NT2/D1 (cell line): Measurements from ENCODE around the gene TOMM5.
A peak's percentile ranks its signal among the peaks of the same experiment; 100 is the strongest.

Experiments used
- DNase-seq: peaks from one replicate; pipeline ENCODE4 v3.0.0-alpha.2; 2011; ENCODE audit warnings: low read depth, low spot score
- H3K27me3 ChIP-seq: 2 replicates; pipeline ENCODE4 v1.6.0; 2011; ENCODE audit warnings: mild to moderate bottlenecking; ENCODE audit not compliant: insufficient read length, insufficient read depth
- H3K36me3 ChIP-seq: 2 replicates; pipeline ENCODE4 v1.6.1; 2011; ENCODE audit warnings: mild to moderate bottlenecking, low read length, mixed read lengths; ENCODE audit not compliant: insufficient read depth, insufficient read length
- H3K4me1 ChIP-seq: 2 replicates; pipeline ENCODE4 v1.5.1; 2011; ENCODE audit not compliant: insufficient read depth, insufficient read length
- H3K4me3 ChIP-seq: 2 replicates; pipeline ENCODE4 v1.5.1; 2011; ENCODE audit warnings: low read depth; ENCODE audit not compliant: insufficient read length
- H3K9ac ChIP-seq: 2 replicates; pipeline ENCODE4 v1.6.0; 2011; ENCODE audit warnings: low read depth; ENCODE audit not compliant: insufficient read length
- H3K9me3 ChIP-seq: 2 replicates; pipeline ENCODE4 v1.5.1; 2011; ENCODE audit warnings: mild to moderate bottlenecking, low read length; ENCODE audit not compliant: insufficient read depth
- SUZ12 ChIP-seq: IDR thresholded peaks from 2 replicates; pipeline ENCODE4 v1.6.1; 2011; ENCODE audit not compliant: insufficient read length, insufficient read depth; ENCODE audit errors: extremely low read depth
- YY1 ChIP-seq: IDR thresholded peaks from 2 replicates; pipeline ENCODE4 v1.6.1; 2011; ENCODE audit not compliant: insufficient read length, insufficient read depth
- ZNF274 ChIP-seq: IDR thresholded peaks from 2 replicates; pipeline ENCODE4 v1.6.1; 2011; ENCODE audit warnings: mild to moderate bottlenecking, low read depth, low read length

TOMM5 gene

GRCh38 chr9:37621273-37622121 lies 29.1 kb upstream of the TOMM5 start:
- no peaks in the 10 kb centered on the region for H3K36me3 ChIP-seq
- H3K9ac ChIP-seq, result no peak overlapping the region
- no peak overlapping the region for H3K4me3 ChIP-seq
- H3K4me1 ChIP-seq, result no peaks in the 10 kb centered on the region
- no peak for DNase-seq
- no peaks in the 10 kb centered on the region for H3K27me3 ChIP-seq
- TF ChIP-seq YY1 (no peak), SUZ12 (no peak), ZNF274 (no peak)
- H3K9me3 ChIP-seq, result no peaks in the 10 kb centered on the region

GRCh38 chr9:37620396-37620795 lies 28.0 kb upstream of the TOMM5 start:
- Histone ChIP-seq H3K4me3 (no peak overlapping the region), H3K27me3 (no peaks in the 10 kb centered on the region), H3K9me3 (no peaks in the 10 kb centered on the region), H3K9ac (no peak overlapping the region), H3K36me3 (no peaks in the 10 kb centered on the region), H3K4me1 (no peaks in the 10 kb centered on the region)
- no peak for DNase-seq
- TF ChIP-seq YY1 (no peak), ZNF274 (no peak), SUZ12 (no peak)

- no peak overlapping the region for H3K9ac ChIP-seq
- no peak for DNase-seq
- no peak overlapping the region for H3K4me3 ChIP-seq
- TF ChIP-seq YY1, result no peak
- no peak for TF ChIP-seq SUZ12
- no peak for TF ChIP-seq ZNF274
- no peaks in the 10 kb centered on the region for H3K4me1 ChIP-seq
- H3K36me3 ChIP-seq, result no peaks in the 10 kb centered on the region
- H3K27me3 ChIP-seq, result no peaks in the 10 kb centered on the region
- no peaks in the 10 kb centered on the region for H3K9me3 ChIP-seq
Measured at GRCh38 chr9:37619806-37620205, 27.4 kb upstream of the TOMM5 start.

GRCh38 chr9:37618817-37619216 lies 26.4 kb upstream of the TOMM5 start:
- DNase-seq, result no peak
- TF ChIP-seq SUZ12 (no peak), YY1 (no peak), ZNF274 (no peak)
- no peak overlapping the region for H3K4me3 ChIP-seq
- H3K9me3 ChIP-seq, result no peaks in the 10 kb centered on the region
- H3K36me3 ChIP-seq, result no peaks in the 10 kb centered on the region
- H3K4me1 ChIP-seq, result no peaks in the 10 kb centered on the region
- H3K9ac ChIP-seq, result no peak overlapping the region
- H3K27me3 ChIP-seq, result no peaks in the 10 kb centered on the region

DNA sequence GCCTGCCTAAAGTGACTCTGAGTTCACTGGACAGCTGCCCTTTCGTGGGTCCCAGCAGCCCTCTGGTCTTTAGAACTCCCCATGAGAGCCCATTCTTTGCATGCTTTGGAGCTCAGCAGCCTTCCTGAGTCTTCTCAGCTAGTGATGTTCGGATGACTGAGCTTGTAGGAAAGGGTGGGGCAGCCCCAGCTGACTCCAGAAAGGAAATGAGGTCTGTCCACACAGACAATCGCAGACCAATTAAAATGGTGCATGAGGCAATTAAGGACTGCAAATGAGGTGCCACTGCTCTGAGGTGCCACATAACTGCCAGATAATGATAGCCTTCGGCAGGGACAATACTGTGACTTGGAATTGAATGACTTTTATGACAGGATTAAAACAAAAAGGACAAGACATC lies 25.4 kb upstream of the TOMM5 start:
- Histone ChIP-seq H3K9ac (no peak overlapping the region), H3K36me3 (no peaks in the 10 kb centered on the region), H3K4me3 (no peak overlapping the region), H3K4me1 (no peaks in the 10 kb centered on the region), H3K9me3 (no peaks in the 10 kb centered on the region), H3K27me3 (no peaks in the 10 kb centered on the region)
- DNase-seq, result peak; percentile 6
- no peak for TF ChIP-seq ZNF274
- no peak for TF ChIP-seq SUZ12
- TF ChIP-seq YY1, result no peak

GRCh38 chr9:37617161-37617560 lies 24.8 kb upstream of the TOMM5 start:
- Histone ChIP-seq H3K4me1 (no peaks in the 10 kb centered on the region), H3K27me3 (no peaks in the 10 kb centered on the region), H3K36me3 (no peaks in the 10 kb centered on the region), H3K4me3 (no peak overlapping the region), H3K9ac (no peak overlapping the region), H3K9me3 (no peaks in the 10 kb centered on the region)
- DNase-seq, result no peak
- TF ChIP-seq ZNF274 (no peak), SUZ12 (no peak), YY1 (no peak)

- no peak overlapping the region for H3K4me3 ChIP-seq
- no peaks in the 10 kb centered on the region for H3K36me3 ChIP-seq
- H3K9me3 ChIP-seq, result no peaks in the 10 kb centered on the region
- DNase-seq, result no peak
- no peak overlapping the region for H3K9ac ChIP-seq
- TF ChIP-seq YY1 (no peak), ZNF274 (no peak)
- no peaks in the 10 kb centered on the region for H3K4me1 ChIP-seq
- H3K27me3 ChIP-seq, result no peaks in the 10 kb centered on the region
Measured at GRCh38 chr9:37611961-37612360, 19.6 kb upstream of the TOMM5 start.

GRCh38 chr9:37611014-37611413 lies 18.6 kb upstream of the TOMM5 start:
- Histone ChIP-seq H3K36me3 (no peaks in the 10 kb centered on the region), H3K4me3 (no peak overlapping the region), H3K9me3 (no peaks in the 10 kb centered on the region), H3K9ac (no peak overlapping the region), H3K27me3 (no peaks in the 10 kb centered on the region), H3K4me1 (no peaks in the 10 kb centered on the region)
- TF ChIP-seq SUZ12 (no peak), ZNF274 (no peak), YY1 (no peak)
- DNase-seq, result no peak
